ENCODE results near the gene C1orf53. TPM values are rescaled to one million over a fixed set of nuclear protein-coding genes. Genes with fewer than 3 reads are reported as not detected.

Gene C1orf53
- total and polyA plus RNA-seq, 2 of the 13 experiments (the other 11 are each of a cell fraction or from before 2014, with no cell fraction given), result 5.8 to 10.1 TPM

GRCh38 chr1:197902454-197903195 lies at the start of gene C1orf53 (continued):
- TF ChIP-seq HNRNPK (IDR thresholded peaks at IDR 0.05; ENCODE audit: low read depth, low read length, poor library complexity, severe bottlenecking) (no peak), ZNF549 (CRISPR knock-in tag; IDR thresholded peaks at IDR 0.05) (no peak; the same call in 1 of the 2 replicates), ZNF646 (CRISPR knock-in tag; IDR thresholded peaks at IDR 0.05) (peak; percentile 87), FOXK2 (IDR thresholded peaks at IDR 0.05) (no peak), NR2F2 (IDR thresholded peaks at IDR 0.05; ENCODE audit: borderline replicate concordance, low read depth) (no peak), AGO2 (optimal IDR thresholded peaks at IDR 0.05; ENCODE audit: low read depth, low read length) (peak; percentile 82), IKZF5 (CRISPR knock-in tag; IDR thresholded peaks at IDR 0.05) (peak; percentile 87), JUND (CRISPR knock-in tag; IDR thresholded peaks at IDR 0.05) (no peak; the same call in 1 of the 2 replicates), ZNF33A (CRISPR knock-in tag; IDR thresholded peaks at IDR 0.05; ENCODE audit: borderline replicate concordance) (no peak), MTF2 (CRISPR knock-in tag; IDR thresholded peaks at IDR 0.05; ENCODE audit: borderline replicate concordance) (peak; percentile 69; the same call in 1 of the 2 replicates), ZNF710 (CRISPR knock-in tag; IDR thresholded peaks at IDR 0.05; ENCODE audit: borderline replicate concordance) (no peak), ARID5B (CRISPR knock-in tag; IDR thresholded peaks at IDR 0.05) (peak; percentile 60; the same call in 1 of the 2 replicates), ATAD3A (CRISPR knock-in tag; IDR thresholded peaks at IDR 0.05) (no peak), GZF1 (CRISPR knock-in tag; IDR thresholded peaks at IDR 0.05) (0 out of 2 replicates have a peak, but pooled peaks have one; percentile 52), XBP1 (CRISPR knock-in tag; IDR thresholded peaks at IDR 0.05) (no peak)

Data from HepG2 (cell line).